ENCODE data around the gene ADAT3. TPM values are rescaled to one million over a fixed set of nuclear protein-coding genes. Genes with fewer than 3 reads are reported as not detected.
"Not testable (repeated sequence)": the region's sequence is repeated elsewhere in the genome, so short reads cannot be mapped to it uniquely, and the experiment has no call there.

Gene ADAT3
- polyA plus RNA-seq, 2 donors = 6.4 to 6.9 TPM

GRCh38 chr19:1875646-1876495 is 29.3 kb upstream of the ADAT3 start:
- H3K27ac ChIP-seq (ENCODE audit: low read depth in 2 of 2, low read length in 1 of 2) = peak overlapping the region; percentile 98 to 99
- H3K9me3 ChIP-seq (ENCODE audit: control insufficient read depth in 2 of 2, insufficient read depth in 1 of 2, low read depth in 1 of 2, low read length in 1 of 2) = no peaks in the 10 kb centered on the region
- peaks cover 18 to 31% of the 10 kb centered on the region in 2 donors for H3K4me1 ChIP-seq (ENCODE audit: control insufficient read depth in 2 of 2, insufficient read depth in 2 of 2, low read length in 1 of 2)
- peaks cover 0 to 4% of the 10 kb centered on the region in 2 donors for H3K36me3 ChIP-seq (ENCODE audit: control insufficient read depth in 2 of 2, insufficient read depth in 2 of 2, low read length in 1 of 2)
- peak overlapping the region; percentile 87 to 98 for H3K4me3 ChIP-seq (ENCODE audit: low read depth in 1 of 2, low read length in 2 of 2)
- no peaks in the 10 kb centered on the region for H3K27me3 ChIP-seq (ENCODE audit: control insufficient read depth in 1 of 2, insufficient read depth in 2 of 2, low read length in 2 of 2)
- 0% methylated on average over 79 to 87 of the region's 87 CpGs for WGBS, 2 donors

- H3K4me1 ChIP-seq (ENCODE audit: control insufficient read depth in 2 of 2, insufficient read depth in 2 of 2, low read length in 1 of 2) = peaks cover 19 to 33% of the 10 kb centered on the region in 2 donors
- 24% methylated on average over 35 to 48 of the region's 53 CpGs for WGBS, 2 donors
- H3K27me3 ChIP-seq (ENCODE audit: control insufficient read depth in 1 of 2, insufficient read depth in 2 of 2, low read length in 2 of 2); H3K36me3 ChIP-seq (ENCODE audit: control insufficient read depth in 2 of 2, insufficient read depth in 2 of 2, low read length in 1 of 2); H3K9me3 ChIP-seq (ENCODE audit: control insufficient read depth in 2 of 2, insufficient read depth in 1 of 2, low read depth in 1 of 2, low read length in 1 of 2): not testable (repeated sequence)
- peak overlapping the region; percentile 87 to 98 for H3K4me3 ChIP-seq (ENCODE audit: low read depth in 1 of 2, low read length in 2 of 2)
- peak overlapping the region; percentile 98 to 99 for H3K27ac ChIP-seq (ENCODE audit: low read depth in 2 of 2, low read length in 1 of 2)
Observed at GRCh38 chr19:1876496-1877279, 28.5 kb upstream of the ADAT3 start.

- not testable (repeated sequence) for H3K9me3 ChIP-seq (ENCODE audit: control insufficient read depth in 2 of 2, insufficient read depth in 1 of 2, low read depth in 1 of 2, low read length in 1 of 2); H3K4me3 ChIP-seq (ENCODE audit: low read depth in 1 of 2, low read length in 2 of 2); H3K27me3 ChIP-seq (ENCODE audit: control insufficient read depth in 1 of 2, insufficient read depth in 2 of 2, low read length in 2 of 2); H3K36me3 ChIP-seq (ENCODE audit: control insufficient read depth in 2 of 2, insufficient read depth in 2 of 2, low read length in 1 of 2)
- WGBS, 2 donors = 41 to 66% methylated on average over 24 to 41 of the region's 47 CpGs
- Histone ChIP-seq H3K27ac (ENCODE audit: low read depth in 2 of 2, low read length in 1 of 2) (peak overlapping the region in 1 of 2 donors; percentile 27), H3K4me1 (ENCODE audit: control insufficient read depth in 2 of 2, insufficient read depth in 2 of 2, low read length in 1 of 2) (peaks cover 18 to 31% of the 10 kb centered on the region in 2 donors)
Observed at GRCh38 chr19:1877280-1877660, 27.9 kb upstream of the ADAT3 start.

GRCh38 chr19:1878583-1878982 is 26.6 kb upstream of the ADAT3 start:
- not testable (repeated sequence) for H3K27me3 ChIP-seq (ENCODE audit: control insufficient read depth in 1 of 2, insufficient read depth in 2 of 2, low read length in 2 of 2); H3K9me3 ChIP-seq (ENCODE audit: control insufficient read depth in 2 of 2, insufficient read depth in 1 of 2, low read depth in 1 of 2, low read length in 1 of 2); H3K4me3 ChIP-seq (ENCODE audit: low read depth in 1 of 2, low read length in 2 of 2); H3K27ac ChIP-seq (ENCODE audit: low read depth in 2 of 2, low read length in 1 of 2); H3K36me3 ChIP-seq (ENCODE audit: control insufficient read depth in 2 of 2, insufficient read depth in 2 of 2, low read length in 1 of 2)
- H3K4me1 ChIP-seq (ENCODE audit: control insufficient read depth in 2 of 2, insufficient read depth in 2 of 2, low read length in 1 of 2) = peaks cover 15 to 30% of the 10 kb centered on the region in 2 donors
- WGBS, 2 donors = 75 to 79% methylated on average over 8 of the region's 8 CpGs

GRCh38 chr19:1879982-1880381 is 25.2 kb upstream of the ADAT3 start:
- H3K4me1 ChIP-seq (ENCODE audit: control insufficient read depth in 2 of 2, insufficient read depth in 2 of 2, low read length in 1 of 2) = peaks cover 21 to 36% of the 10 kb centered on the region in 2 donors
- H3K36me3 ChIP-seq (ENCODE audit: control insufficient read depth in 2 of 2, insufficient read depth in 2 of 2, low read length in 1 of 2); H3K27ac ChIP-seq (ENCODE audit: low read depth in 2 of 2, low read length in 1 of 2); H3K4me3 ChIP-seq (ENCODE audit: low read depth in 1 of 2, low read length in 2 of 2); H3K27me3 ChIP-seq (ENCODE audit: control insufficient read depth in 1 of 2, insufficient read depth in 2 of 2, low read length in 2 of 2); H3K9me3 ChIP-seq (ENCODE audit: control insufficient read depth in 2 of 2, insufficient read depth in 1 of 2, low read depth in 1 of 2, low read length in 1 of 2): not testable (repeated sequence)
- 86 to 87% methylated on average over 13 to 17 of the region's 17 CpGs for WGBS, 2 donors

GRCh38 chr19:1880611-1881392 is 24.4 kb upstream of the ADAT3 start:
- no peaks in the 10 kb centered on the region for H3K27me3 ChIP-seq (ENCODE audit: control insufficient read depth in 1 of 2, insufficient read depth in 2 of 2, low read length in 2 of 2)
- peaks cover 21 to 34% of the 10 kb centered on the region in 2 donors for H3K4me1 ChIP-seq (ENCODE audit: control insufficient read depth in 2 of 2, insufficient read depth in 2 of 2, low read length in 1 of 2)

GRCh38 chr19:1881393-1882088 is 23.7 kb upstream of the ADAT3 start:
- H3K4me3 ChIP-seq (ENCODE audit: low read depth in 1 of 2, low read length in 2 of 2); H3K36me3 ChIP-seq (ENCODE audit: control insufficient read depth in 2 of 2, insufficient read depth in 2 of 2, low read length in 1 of 2); H3K27me3 ChIP-seq (ENCODE audit: control insufficient read depth in 1 of 2, insufficient read depth in 2 of 2, low read length in 2 of 2); H3K9me3 ChIP-seq (ENCODE audit: control insufficient read depth in 2 of 2, insufficient read depth in 1 of 2, low read depth in 1 of 2, low read length in 1 of 2): not testable (repeated sequence)
- peak overlapping the region; percentile 20 to 58 for H3K27ac ChIP-seq (ENCODE audit: low read depth in 2 of 2, low read length in 1 of 2)
- 41 to 69% methylated on average over 18 to 44 of the region's 44 CpGs for WGBS, 2 donors
- peaks cover 20 to 29% of the 10 kb centered on the region in 2 donors for H3K4me1 ChIP-seq (ENCODE audit: control insufficient read depth in 2 of 2, insufficient read depth in 2 of 2, low read length in 1 of 2)

More at GRCh38 chr19:1880611-1881392, 24.4 kb upstream of the ADAT3 start:
- 67 to 73% methylated on average over 25 to 35 of the region's 35 CpGs for WGBS, 2 donors
- Histone ChIP-seq H3K4me3 (ENCODE audit: low read depth in 1 of 2, low read length in 2 of 2) (peak overlapping the region in 1 of 2 donors; percentile 21), H3K27ac (ENCODE audit: low read depth in 2 of 2, low read length in 1 of 2) (peak overlapping the region in 1 of 2 donors; percentile 17), H3K9me3 (ENCODE audit: control insufficient read depth in 2 of 2, insufficient read depth in 1 of 2, low read depth in 1 of 2, low read length in 1 of 2) (no peaks in the 10 kb centered on the region), H3K36me3 (ENCODE audit: control insufficient read depth in 2 of 2, insufficient read depth in 2 of 2, low read length in 1 of 2) (peaks cover 0 to 3% of the 10 kb centered on the region in 2 donors)

GRCh38 chr19:1882089-1882785 is 23.0 kb upstream of the ADAT3 start:
- Histone ChIP-seq H3K27me3 (ENCODE audit: control insufficient read depth in 1 of 2, insufficient read depth in 2 of 2, low read length in 2 of 2) (no peaks in the 10 kb centered on the region), H3K4me3 (ENCODE audit: low read depth in 1 of 2, low read length in 2 of 2) (no peak overlapping the region), H3K4me1 (ENCODE audit: control insufficient read depth in 2 of 2, insufficient read depth in 2 of 2, low read length in 1 of 2) (peaks cover 18 to 28% of the 10 kb centered on the region in 2 donors), H3K27ac (ENCODE audit: low read depth in 2 of 2, low read length in 1 of 2) (peak overlapping the region; percentile 58 to 92), H3K36me3 (ENCODE audit: control insufficient read depth in 2 of 2, insufficient read depth in 2 of 2, low read length in 1 of 2) (peaks cover 0 to 3% of the 10 kb centered on the region in 2 donors), H3K9me3 (ENCODE audit: control insufficient read depth in 2 of 2, insufficient read depth in 1 of 2, low read depth in 1 of 2, low read length in 1 of 2) (no peaks in the 10 kb centered on the region)
- 62 to 67% methylated on average over 31 of the region's 31 CpGs for WGBS, 2 donors
